Neural crest cell (in vitro differentiated cells): ENCODE results near the gene FANCM. TPM values are rescaled to one million over a fixed set of nuclear protein-coding genes. Genes with fewer than 3 reads are reported as not detected.

ENCODE experiments used
- DNase-seq: peaks from one replicate; pipeline ENCODE4 v3.0.0; 2021; ENCODE audit warnings: low read depth, mixed read lengths, low spot score
- H3K27ac Mint-ChIP-seq: one replicate; pipeline ENCODE4 v1.8.0; 2021; ENCODE audit warnings: mild to moderate bottlenecking, mixed read lengths; ENCODE audit not compliant: unreplicated experiment
- H3K27me3 Mint-ChIP-seq: 2 replicates; pipeline ENCODE4 v1.8.0; 2021; ENCODE audit warnings: low read depth, mild to moderate bottlenecking, mixed read lengths
- H3K36me3 Mint-ChIP-seq: 2 replicates; pipeline ENCODE4 v1.8.0; 2021; ENCODE audit warnings: low read depth, mild to moderate bottlenecking, mixed read lengths
- H3K4me1 Mint-ChIP-seq: 2 replicates; pipeline ENCODE4 v1.8.0; 2021; ENCODE audit warnings: mixed read lengths
- H3K4me3 Mint-ChIP-seq: one replicate; pipeline ENCODE4 v1.8.0; 2021; ENCODE audit warnings: mild to moderate bottlenecking, mixed read lengths
- H3K9me3 Mint-ChIP-seq: 2 replicates; pipeline ENCODE4 v1.8.0; 2021; ENCODE audit warnings: mixed read lengths
- CTCF ChIP-seq: fragments of 200-600 bp; sonication (generic); conservative IDR thresholded peaks from 2 replicates; pipeline ENCODE4 v1.5.0; 2021; ENCODE audit warnings: antibody characterized with exemption, mild to moderate bottlenecking
- total RNA-seq: library from RNA; stranded (reverse); gene quantifications from 2 replicates; pipeline ENCODE4 v1.2.1, GENCODE V29; 2021

The FANCM gene
- total RNA-seq, 1 donor from 2014 or later = 16.3 TPM

GRCh38 chr14:45118594-45118993 is 17.1 kb upstream of the FANCM start:
- Mint-ChIP-seq H3K9me3 (no peaks in the 10 kb centered on the region), H3K4me3 (no peak overlapping the region), H3K27ac (no peak overlapping the region), H3K4me1 (no peaks in the 10 kb centered on the region), H3K27me3 (no peaks in the 10 kb centered on the region), H3K36me3 (peaks cover 14% of the 10 kb centered on the region)
- TF ChIP-seq CTCF = no peak
- no peak for DNase-seq

GRCh38 chr14:45120096-45120495 is 15.6 kb upstream of the FANCM start:
- no peaks in the 10 kb centered on the region for H3K4me1 Mint-ChIP-seq
- DNase-seq = no peak
- no peaks in the 10 kb centered on the region for H3K27me3 Mint-ChIP-seq
- TF ChIP-seq CTCF = no peak
- peaks cover 19% of the 10 kb centered on the region for H3K36me3 Mint-ChIP-seq
- H3K27ac Mint-ChIP-seq = no peak overlapping the region
- no peaks in the 10 kb centered on the region for H3K9me3 Mint-ChIP-seq
- H3K4me3 Mint-ChIP-seq = no peak overlapping the region

GRCh38 chr14:45123271-45123670 is 12.5 kb upstream of the FANCM start:
- Mint-ChIP-seq H3K9me3 (no peaks in the 10 kb centered on the region), H3K4me1 (peaks cover 4% of the 10 kb centered on the region), H3K27ac (no peak overlapping the region), H3K4me3 (no peak overlapping the region), H3K36me3 (peaks cover 23% of the 10 kb centered on the region), H3K27me3 (no peaks in the 10 kb centered on the region)
- no peak for TF ChIP-seq CTCF
- DNase-seq = no peak

- Mint-ChIP-seq H3K4me1 (peaks cover 4% of the 10 kb centered on the region), H3K4me3 (no peak overlapping the region), H3K27ac (no peak overlapping the region), H3K27me3 (no peaks in the 10 kb centered on the region), H3K36me3 (peaks cover 14% of the 10 kb centered on the region), H3K9me3 (no peaks in the 10 kb centered on the region)
- DNase-seq = no peak
- TF ChIP-seq CTCF = no peak
Observed at GRCh38 chr14:45125754-45126153, 10.0 kb upstream of the FANCM start.

- no peak overlapping the region for H3K27ac Mint-ChIP-seq
- no peaks in the 10 kb centered on the region for H3K9me3 Mint-ChIP-seq
- no peak for TF ChIP-seq CTCF
- no peak overlapping the region for H3K4me3 Mint-ChIP-seq
- no peaks in the 10 kb centered on the region for H3K27me3 Mint-ChIP-seq
- H3K4me1 Mint-ChIP-seq = peaks cover 25% of the 10 kb centered on the region
- H3K36me3 Mint-ChIP-seq = peaks cover 7% of the 10 kb centered on the region
- DNase-seq = no peak
Observed at GRCh38 chr14:45128963-45129629, 6.6 kb upstream of the FANCM start.
